HG03460 (cell line): ENCODE data around the gene MME.

Source experiments
- ATAC-seq: cut with Tn5 transposase; IDR thresholded peaks from one replicate; pipeline ENCODE4 v1.9.1; 2021; ENCODE audit not compliant: unreplicated experiment

MME gene

DNA sequence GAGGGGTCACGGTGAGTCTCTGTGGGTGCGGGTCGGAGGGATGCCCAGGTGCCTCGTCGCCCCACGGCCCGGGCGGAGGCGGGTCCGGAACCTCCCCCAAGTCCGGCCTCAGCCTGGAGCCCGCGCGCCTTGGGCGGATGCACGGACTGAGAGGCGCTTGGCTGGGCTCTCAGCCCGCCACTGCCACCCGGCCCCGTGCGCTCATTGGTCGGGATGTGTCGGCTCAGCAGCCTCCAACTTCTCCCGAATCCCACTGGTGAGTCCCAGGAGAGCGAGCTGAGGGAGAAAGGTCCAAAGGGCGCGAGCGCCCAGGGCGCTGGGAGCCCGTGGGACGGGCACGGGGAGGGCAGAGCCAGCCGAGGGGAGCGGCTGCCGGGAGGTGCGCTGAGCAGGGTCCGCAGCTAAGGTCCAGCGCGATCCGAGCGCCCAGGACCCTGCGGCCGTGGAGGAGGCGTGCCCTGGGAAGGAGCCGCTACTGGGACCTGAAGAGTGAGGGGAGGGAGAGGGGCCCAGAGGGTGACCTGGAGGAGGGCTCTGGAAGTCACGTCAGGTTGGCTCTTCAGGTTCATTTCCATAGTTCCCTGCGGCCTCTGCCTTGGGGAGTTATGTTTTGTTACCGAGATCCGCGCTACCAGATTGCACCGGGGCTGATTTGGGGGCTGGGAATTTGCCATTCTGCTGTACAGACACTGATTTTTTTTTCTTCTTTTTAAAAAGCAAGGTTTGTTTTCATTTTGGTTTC lies at the start of gene MME:
MME (plus strand) TSS at position 574 of the 742 bp plus-strand sequence. CDS start 3,849 bp downstream, outside the sequence.
- ATAC-seq, result no peak

- ATAC-seq, result no peak
These were observed 48.9 kb upstream of the MME start for GRCh38 chr3:155031186-155031585.

- no peak for ATAC-seq
These were observed 47.2 kb upstream of the MME start for GRCh38 chr3:155032918-155033317.

- ATAC-seq, result no peak
These were observed 45.3 kb upstream of the MME start for GRCh38 chr3:155034786-155035185.

GRCh38 chr3:155035553-155035952 lies 44.6 kb upstream of the MME start:
- no peak for ATAC-seq

- no peak for ATAC-seq
These were observed 42.5 kb upstream of the MME start for GRCh38 chr3:155037508-155038202.

DNA sequence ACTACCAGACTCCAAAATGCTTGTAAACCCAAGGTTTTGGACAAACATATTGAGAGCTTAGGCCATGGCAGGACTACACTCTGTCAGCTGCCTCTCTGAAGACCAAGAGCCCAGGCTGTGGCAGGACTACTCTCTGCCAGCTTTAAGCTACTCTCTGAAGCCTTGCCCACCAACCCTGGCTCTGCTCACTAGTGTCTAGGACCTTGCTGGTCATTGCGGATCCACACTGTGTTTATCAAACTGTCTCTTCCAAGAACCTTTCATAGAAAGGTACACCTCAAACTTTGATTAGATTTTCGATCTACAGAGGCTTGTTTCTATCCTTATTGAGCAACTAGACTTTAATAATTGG lies 41.9 kb upstream of the MME start:
- ATAC-seq, result no peak

DNA sequence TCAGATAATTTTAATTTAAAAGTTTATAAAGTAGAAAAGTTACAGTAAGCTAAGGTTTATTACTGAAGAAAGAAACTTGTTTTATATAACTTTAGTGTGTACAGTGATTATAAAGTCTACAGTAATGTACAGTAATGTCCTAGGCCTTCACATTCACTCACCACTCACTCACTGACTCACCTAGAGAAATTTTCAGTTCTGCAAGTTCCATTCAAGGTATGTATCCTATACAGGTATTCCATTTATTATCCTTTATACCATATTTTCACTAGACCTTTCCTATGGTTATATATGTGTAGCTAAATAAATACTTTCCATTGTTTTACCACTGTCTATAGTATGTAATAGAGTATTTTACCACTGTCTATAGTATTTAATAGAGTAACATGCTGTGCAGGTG lies 33.2 kb upstream of the MME start:
- ATAC-seq, result no peak

- ATAC-seq, result no peak
These were observed 32.4 kb upstream of the MME start for GRCh38 chr3:155047672-155048071.

GRCh38 chr3:155049959-155050358 lies 30.2 kb upstream of the MME start:
- ATAC-seq, result no peak

DNA sequence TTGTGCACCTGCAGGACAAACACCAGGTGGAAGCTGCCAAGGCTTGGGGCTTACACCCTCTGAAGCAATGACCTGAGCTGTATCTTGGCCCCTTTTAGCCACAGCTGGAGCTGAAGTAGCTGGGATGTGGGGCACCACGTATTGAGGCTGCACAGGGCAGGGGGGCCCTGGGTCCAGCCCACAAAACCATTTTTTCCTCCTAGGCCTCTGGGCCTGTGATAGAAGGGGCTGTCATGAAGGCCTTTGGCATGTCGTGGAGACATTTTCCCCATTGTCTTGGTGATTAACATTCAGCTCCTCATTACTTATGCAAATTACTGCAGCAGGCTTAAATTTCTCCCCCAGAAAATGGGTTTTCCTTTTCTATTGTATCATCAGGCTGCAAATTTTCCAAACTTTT lies 27.6 kb upstream of the MME start:
- no peak for ATAC-seq

- ATAC-seq, result no peak
These were observed 26.4 kb upstream of the MME start for GRCh38 chr3:155053756-155054155.

DNA sequence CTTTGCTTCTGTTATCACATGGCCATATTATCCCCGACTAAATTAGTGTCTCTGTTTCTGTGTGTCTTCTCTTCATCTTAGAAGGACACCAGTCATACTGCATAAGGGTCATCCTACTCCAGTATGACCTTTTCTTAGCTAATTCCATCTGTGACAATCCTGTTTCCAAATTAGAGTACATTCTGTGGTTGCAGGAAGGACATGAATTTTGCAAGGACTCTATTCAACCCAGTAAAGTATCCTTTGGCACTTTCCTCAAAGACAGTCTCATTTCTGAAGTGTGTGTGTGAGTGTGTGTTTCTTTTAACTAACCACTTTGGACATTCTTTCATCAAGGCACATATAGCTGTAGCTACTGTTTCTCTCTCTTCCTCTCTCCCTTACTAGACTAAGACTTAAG lies 15.2 kb upstream of the MME start:
- no peak for ATAC-seq

GRCh38 chr3:155065537-155065936 lies 14.6 kb upstream of the MME start:
- no peak for ATAC-seq

- no peak for ATAC-seq
These were observed 10.4 kb upstream of the MME start for GRCh38 chr3:155069729-155070128.

DNA sequence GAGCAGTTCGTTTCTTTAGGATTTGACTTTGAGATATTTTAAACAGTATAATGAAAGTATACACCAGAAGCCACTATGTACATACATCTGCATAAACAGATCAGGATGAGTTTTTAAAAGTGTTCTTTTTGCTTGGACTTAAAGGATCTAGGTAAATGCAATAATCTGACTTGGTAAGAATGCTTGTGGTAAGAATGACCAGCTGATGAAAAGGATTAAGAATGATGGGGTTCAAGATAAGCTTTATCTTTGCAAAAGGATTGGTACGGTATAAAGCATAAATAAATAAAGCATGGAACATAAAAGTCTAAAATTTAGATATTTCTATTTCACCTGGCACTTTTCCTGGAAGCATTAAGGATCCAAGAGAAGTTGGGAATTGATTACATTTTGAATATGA lies 9.8 kb upstream of the MME start:
- no peak for ATAC-seq

DNA sequence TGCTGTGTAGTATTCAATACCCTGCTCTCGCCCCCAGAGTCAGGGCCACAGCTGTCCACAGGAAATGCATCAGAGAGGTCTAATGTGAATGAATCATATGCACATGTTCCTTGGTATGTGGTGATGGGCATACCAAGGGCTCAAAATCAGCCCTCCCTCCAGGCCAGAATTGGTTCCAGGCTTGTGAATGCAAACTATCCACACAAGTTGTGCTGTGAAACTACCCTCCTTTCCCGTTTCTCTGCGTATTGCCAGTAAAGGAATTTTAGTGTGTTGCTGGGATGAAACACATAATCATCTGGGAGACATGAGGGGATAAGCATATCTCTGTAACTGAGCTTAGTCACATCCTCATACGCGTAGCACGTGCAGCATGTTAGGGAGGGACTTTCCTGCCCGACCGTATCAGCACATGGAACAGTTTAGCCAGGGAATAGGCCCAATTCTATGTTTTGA lies 9.2 kb upstream of the MME start:
- ATAC-seq, result no peak

DNA sequence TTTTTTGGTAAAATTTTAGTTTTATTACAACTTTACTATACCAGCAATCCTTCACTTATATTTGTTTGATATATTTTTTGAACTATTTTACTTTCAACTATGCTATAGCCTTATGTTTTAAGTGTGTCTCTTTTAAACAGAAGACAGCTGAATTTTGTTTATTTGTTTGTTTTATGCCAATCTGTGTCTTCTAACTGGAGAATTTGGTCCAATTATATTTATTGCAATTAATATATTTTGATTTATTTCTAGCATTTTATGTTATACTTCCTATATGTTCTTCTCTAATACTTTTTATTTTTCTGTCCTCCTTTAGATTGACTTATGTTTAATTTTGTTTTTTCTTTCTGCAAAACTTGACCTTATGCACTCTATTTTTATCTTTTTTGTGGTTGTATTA lies 4.9 kb upstream of the MME start:
- no peak for ATAC-seq

- ATAC-seq, result no peak
These were observed 3.2 kb upstream of the MME start for GRCh38 chr3:155076888-155077287.

- no peak for ATAC-seq
These were observed 1.2 kb upstream of the MME start for GRCh38 chr3:155078711-155079467.

GRCh38 chr3:155079468-155079745 lies 712 bp upstream of the MME start:
- ATAC-seq, result no peak

- no peak for ATAC-seq
These were observed 573 bp downstream of the MME start for GRCh38 chr3:155080692-155081091.
